MM.1S (cell line): ENCODE measurements around the gene AGBL4.

Experiments used
- EZH2 ChIP-seq: fragments of 300-600 bp; sonication (generic); optimal IDR thresholded peaks from 2 replicates; pipeline ENCODE3; 2017; ENCODE audit warnings: low read depth, mild to moderate bottlenecking, antibody characterized with exemption, low read length, mixed read lengths
- EZH2phosphoT487 ChIP-seq: fragments of 300-600 bp; sonication (generic); IDR thresholded peaks from 2 replicates; pipeline ENCODE4 v1.6.1; 2018; ENCODE audit warnings: antibody characterized with exemption, low read length
- TF ChIP-seq, protein P1 (sequence below): fragments of 300-600 bp; sonication (generic); IDR thresholded peaks from 2 replicates; pipeline ENCODE4 v1.5.1; 2016; ENCODE audit warnings: antibody characterized with exemption, low read length, mixed read lengths

GRCh38 chr1:49185450-49185980 is 838.2 kb downstream of the AGBL4 start:
- no peak for TF ChIP-seq EZH2phosphoT487
- TF ChIP-seq, protein P1, sequence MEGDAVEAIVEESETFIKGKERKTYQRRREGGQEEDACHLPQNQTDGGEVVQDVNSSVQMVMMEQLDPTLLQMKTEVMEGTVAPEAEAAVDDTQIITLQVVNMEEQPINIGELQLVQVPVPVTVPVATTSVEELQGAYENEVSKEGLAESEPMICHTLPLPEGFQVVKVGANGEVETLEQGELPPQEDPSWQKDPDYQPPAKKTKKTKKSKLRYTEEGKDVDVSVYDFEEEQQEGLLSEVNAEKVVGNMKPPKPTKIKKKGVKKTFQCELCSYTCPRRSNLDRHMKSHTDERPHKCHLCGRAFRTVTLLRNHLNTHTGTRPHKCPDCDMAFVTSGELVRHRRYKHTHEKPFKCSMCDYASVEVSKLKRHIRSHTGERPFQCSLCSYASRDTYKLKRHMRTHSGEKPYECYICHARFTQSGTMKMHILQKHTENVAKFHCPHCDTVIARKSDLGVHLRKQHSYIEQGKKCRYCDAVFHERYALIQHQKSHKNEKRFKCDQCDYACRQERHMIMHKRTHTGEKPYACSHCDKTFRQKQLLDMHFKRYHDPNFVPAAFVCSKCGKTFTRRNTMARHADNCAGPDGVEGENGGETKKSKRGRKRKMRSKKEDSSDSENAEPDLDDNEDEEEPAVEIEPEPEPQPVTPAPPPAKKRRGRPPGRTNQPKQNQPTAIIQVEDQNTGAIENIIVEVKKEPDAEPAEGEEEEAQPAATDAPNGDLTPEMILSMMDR = no peak
- no peak for TF ChIP-seq EZH2
